Stimulated activated CD8-positive, alpha-beta memory T cell treated with anti-CD3 and anti-CD28 coated beads, Interleukin-7, amount 100 ng/mL, for 1 hour (primary cell): ENCODE data around the gene SART3.
"Not testable (repeated sequence)": the region's sequence is repeated elsewhere in the genome, so short reads cannot be mapped to it uniquely, and the experiment has no call there.

ENCODE experiments used
- DNase-seq, 2 donors: peaks; one replicate each; pipeline ENCODE4 v3.0.0-alpha.2; 2020; ENCODE audit warnings: low read depth in 2 of 2

Gene SART3

DNA sequence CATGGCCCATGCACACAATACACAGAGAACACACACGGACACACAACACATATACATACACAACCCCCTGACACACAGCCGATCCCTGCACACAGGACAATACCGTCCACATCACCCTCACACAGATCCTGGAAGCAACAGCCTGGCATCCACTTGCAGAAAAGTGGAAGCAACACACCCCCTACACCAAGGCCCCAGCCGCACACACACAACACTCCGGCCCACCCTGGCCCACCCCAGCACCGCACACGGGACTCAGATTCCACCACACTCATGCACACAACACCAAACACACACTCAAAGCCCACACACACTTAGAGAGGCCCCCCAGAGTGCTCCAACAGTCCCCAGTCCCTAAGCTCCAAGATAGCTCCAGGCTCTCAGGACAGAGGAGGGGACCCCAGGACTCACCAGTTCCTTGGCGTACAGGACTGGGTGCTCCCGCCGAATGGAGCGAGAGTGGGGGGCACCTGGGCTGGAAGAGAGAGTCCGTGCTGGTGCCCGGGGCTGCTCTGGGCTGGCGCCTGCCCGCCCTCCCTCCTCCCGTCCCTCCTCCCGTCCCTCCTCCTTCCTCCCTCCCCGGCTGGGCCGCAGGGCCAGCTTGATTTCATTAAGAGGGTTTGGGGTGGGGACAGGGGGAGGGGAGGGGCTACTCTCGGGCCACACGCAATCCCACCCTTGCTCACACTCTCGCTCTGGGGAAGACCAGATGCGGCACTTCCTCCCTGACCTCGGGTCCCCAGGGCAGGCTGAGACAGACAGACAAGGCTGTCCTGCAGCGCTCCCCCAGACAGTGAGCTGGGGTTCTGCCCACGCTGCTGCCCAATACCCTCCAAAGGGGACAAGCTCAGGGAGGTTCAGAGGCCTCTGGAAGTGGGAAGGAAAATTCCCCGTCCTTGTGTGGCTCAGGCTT is 36.8 kb upstream of the SART3 start, which contains the start of gene TMEM119:
TMEM119 (minus strand) TSS at position 526 of the 913 bp plus-strand sequence. CDS start 5,701 bp downstream, outside the sequence.
- DNase-seq, result no peak

DNA sequence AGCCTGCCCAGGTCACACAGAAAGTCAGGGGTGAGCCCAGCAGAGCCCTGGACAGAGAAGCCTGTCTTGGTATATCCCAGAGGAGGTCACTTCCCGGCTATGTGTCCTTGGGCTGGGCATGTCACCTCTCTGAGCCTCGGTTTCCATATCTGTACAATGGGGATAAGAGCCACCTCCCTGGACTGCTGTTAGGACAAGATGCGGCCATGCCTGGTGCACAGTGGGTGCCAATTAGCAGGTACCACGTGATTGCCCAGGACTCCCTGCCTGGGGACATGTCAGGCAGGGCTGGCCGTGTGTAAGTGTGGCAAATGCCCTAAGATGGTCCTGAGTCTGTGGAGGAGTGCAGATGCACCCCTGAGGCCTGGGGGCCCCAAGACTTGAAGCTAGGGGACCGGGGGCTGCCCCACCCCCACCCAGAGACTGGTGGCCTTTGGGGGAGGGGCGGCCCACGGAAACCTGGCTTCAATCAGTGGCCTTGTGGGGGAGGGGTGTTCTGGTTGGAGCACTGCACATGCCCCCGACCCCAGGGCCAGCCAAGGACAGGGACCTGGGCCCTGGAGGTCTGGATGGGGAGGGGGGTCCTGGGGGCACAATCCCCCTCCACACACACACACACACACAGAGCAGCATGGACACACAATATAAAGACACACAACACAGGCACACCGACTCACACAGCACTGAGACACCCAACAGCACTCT is 36.0 kb upstream of the SART3 start:
- no peak for DNase-seq

DNA sequence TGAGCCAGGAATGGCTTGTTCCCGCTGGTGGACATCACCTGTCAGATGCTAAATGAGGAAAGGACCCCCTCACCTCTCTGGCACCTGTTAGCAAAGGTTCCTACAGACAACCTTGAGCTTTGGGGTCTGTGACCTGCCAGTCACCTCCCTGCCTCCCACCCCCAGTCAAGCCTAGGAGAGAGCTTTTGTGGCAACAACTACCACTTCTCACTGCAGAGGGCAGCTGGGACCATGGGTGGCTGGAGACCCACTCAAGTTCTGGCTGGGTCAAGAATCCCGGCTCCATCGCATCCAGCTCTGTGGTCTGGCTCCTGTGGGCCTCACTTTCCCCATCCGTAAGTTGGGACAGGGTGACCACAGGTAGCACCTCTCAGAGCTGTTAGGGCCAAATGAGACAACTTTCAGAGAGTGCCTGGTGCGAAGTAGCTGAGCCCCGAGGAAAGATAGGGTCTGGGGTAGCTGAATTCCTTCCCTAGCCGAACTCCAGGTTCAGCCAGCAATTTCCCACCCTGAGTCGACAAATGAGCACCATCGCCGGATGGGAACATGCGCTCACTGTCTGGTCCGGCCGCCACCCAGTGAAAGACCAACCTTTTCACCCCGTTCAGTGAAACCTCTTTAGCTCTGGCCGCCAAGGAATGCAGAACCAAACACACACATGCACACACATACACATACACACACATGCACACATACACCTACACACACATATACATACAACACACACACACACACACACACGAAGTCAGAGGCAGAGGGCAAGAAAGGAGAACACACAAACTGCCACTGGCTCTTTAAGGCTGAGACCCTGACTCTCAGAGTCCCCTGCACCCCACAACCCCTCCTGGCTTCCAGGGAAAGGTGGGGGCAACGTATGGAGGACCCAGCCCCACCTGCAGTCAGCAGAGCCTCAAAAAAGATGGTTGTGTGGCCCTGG is 35.0 kb upstream of the SART3 start:
- no peak for DNase-seq

DNA sequence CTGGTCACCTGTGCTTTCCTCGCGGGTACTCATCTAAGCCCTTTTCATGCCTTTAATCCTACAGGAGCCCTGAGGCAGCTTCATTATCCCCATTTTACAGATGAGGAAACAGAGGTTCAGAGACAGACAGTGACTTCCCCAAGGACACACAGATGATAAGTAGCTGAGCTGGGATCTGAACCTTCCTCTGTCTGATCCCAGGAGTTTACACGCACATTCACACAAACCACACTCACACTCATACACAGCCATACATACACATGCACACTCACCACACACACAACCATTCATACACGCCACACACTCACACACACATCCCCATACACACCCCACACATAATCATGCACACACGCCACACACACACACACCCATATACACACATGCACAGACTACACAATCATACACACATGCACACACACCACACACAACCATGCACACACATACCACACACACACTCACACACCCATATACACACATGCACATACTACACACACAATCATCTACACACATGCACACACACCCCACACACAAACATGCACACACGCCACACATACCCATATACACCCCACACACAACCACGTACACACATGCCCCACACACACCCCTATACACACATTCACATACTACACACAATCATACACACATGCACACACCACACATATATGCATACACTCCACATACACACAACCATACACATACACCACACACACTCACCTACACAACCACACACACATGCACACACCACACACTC is 34.2 kb upstream of the SART3 start:
- no peak for DNase-seq

DNA sequence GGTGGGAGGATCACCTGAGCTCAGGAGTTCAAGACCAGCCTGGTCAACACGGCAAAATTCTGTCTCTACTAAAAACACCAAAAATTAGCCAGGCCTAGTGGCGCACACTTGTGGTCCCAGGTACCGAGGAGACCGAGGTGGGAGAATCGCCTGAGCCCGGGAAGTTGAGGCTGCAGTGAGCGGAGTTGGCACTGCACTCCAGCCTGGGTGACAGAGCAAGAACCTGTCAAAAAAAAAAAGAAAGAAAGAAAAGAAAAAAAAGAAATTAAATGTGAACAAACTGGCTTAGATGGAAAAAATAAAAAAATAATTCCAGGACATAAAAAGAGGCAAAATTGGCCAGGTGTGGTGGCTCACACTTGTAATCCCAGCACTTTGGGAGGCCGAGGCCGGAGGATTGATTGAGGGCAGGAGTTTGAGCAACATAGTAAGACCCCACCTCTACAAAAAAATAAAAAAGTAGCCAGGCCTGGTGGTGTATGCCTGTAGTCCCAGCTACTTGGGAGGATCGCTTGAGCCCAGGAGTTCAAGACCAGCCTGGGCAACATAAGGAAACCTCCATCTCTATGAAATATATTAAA is 33.4 kb upstream of the SART3 start:
- no peak for DNase-seq

DNA sequence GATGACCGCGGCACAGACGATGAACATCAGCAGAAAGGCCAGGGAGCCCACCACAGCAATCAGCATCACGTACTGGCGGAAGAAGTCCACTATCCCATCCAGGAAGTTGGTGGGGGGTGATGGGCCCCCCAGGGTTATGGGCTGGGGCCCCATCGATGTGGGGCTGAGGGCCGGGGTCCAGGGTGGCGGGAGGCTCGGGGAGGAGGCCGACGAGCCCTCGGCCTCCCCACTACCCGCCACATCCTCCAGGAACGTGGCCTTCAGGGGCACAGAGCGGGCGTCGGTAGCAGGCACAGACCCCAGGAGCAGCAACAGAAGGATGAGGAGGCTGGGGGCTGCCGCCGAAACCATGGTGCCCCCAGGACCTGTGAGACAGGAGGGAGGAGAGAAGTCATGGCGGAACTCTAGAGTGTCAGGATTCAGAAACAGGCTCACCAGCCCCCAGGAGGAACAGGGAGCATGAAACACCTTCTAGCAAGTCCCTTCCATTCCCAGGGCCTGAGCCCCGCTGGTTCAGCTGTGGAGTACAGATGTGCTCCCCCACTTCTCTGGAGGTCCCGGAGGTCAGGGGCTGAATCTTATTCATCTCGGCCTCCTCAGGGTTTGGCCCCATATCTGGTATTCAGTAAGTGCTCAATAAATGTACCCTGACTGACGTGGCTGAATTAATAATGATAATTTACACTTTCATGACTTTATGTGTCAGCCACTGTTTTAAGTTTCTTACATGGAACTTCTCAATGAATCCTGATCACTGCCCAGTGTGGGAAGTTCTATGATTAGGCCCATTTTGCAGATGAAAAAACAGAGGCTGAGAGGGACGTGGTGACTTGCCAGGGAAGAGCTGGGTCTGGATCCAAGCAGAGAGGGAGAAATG is 31.3 kb upstream of the SART3 start:
- DNase-seq, result no peak

DNA sequence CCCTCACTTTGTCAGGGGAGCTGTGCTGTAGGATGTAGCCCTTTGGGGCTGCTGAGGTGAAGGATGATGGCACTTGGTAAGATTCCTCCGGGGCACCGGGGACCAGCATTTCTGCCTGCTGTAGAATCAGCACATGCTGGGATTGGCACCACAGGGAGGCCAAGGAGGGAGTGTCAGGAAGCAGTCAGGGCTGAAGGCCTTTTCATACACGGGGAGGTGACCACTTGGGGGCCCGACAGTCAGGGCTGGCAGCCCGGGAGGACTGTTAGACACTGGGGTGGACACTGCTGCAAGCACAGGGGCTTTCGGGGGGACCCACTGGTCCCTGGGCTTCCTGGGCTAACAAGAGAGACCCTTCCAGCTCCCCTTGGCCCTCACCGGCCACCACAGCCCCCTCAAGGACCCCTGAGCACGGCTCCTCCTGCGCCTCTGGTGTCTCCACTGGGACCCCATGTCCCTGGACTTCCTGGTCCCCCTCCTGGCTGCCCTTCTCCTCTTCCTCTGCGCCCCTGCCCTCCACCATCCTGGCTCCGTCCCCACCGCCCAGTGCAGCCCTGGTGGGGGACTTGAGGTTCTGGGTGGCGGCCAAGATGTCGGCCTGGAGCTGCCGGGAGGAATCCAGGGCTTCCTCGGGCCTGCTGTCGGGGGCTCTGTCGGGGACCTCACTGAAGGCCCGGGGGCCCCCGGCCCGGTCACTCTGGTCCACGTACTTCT is 30.5 kb upstream of the SART3 start:
- DNase-seq, result no peak

DNA sequence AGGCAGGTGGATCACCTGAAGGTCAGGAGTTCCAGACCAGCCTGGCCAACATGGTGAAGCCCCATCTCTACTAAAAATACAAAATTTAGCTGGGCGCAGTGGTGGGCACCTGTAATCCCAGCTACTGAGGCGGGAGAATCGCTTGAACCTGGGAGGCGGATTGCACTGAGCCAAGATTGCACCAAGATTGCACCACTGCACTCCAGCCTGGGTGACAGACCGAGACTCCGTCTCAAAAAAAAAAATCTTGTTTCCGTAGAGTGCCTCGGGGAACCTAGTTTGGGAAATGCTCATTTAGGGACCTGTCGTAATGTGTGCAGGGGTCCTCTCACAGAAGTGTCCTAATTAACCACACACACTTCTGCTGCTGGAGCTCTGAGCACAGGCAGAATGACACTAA is 29.5 kb upstream of the SART3 start:
- DNase-seq, result not testable (repeated sequence)

DNA sequence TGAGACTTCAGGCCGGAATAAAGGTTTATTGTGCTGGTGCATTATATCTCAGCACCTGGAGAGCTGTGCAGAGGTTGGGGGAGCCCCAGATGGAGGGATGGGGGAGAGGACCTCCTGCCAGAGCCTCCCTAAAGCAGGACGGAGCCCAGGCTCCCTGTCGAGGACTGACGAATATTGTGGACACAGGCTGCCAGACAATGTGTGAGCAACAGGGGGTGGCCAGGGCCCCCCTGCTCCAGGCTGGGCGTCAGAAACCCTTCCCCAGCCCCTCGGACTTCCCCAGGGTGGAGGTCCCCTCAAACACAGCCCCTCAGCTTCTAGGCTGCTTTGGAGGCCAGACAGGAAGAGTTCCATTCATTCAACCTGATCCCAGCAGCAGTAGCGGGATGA is 28.9 kb upstream of the SART3 start:
- DNase-seq, result no peak

DNA sequence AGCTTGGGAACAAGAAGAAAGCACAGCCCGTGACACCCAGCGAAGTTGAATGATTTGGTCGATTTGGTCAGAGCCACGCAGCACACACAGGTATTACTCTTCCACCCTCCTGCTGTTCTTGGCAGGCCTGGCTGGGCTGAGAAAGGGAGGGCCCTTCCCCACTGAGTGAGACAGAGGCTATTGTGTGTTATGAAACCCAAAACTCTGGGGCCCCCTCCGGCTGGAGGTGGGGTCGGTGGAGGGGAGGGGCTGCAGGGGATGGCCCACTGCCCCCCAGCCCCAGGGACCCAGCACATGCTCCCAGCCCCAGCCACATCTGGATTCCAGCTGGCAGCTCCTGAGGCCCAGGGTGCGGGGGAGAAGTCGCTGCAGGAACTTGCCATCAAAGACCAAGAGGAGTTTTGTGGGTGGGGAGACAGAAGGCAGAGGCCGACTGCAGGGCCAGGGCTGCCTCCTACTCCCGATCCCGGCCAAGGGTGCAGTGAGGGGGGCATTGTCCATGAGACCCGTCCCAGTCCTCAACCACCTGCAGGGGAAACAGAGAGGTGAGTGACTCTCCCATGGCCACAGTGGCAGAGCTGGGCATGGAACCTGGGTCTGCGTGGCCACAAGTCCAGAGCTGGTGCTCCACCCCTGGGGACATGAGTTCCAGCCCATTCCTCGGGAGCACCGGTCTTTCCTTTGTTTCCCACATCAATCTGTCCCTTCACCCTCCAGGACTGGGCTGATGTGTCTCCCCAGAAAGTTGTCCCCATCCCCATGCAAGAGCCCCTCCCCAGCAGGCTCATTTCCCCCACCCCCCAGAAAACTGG is 28.3 kb upstream of the SART3 start:
- no peak for DNase-seq

DNA sequence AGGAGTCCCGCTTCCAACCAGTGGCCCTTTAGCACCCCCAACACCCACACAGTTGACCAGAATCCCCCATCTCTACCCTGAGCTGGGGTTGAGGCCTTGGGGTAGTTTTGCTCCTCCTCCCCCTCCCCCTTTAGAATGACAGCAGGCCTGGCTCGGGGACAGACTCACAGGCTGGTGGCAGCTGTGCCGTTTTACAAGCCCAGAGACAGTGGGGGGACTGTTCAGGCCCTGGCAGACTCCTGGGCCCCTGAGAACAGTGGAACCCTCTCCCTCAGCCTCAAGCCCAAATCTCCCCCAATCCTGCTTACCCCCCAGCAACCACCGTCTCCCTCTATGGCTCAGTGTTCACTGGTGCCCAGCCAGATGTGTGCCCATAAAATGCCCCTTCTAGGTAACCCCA is 26.9 kb upstream of the SART3 start:
- DNase-seq, result no peak

DNA sequence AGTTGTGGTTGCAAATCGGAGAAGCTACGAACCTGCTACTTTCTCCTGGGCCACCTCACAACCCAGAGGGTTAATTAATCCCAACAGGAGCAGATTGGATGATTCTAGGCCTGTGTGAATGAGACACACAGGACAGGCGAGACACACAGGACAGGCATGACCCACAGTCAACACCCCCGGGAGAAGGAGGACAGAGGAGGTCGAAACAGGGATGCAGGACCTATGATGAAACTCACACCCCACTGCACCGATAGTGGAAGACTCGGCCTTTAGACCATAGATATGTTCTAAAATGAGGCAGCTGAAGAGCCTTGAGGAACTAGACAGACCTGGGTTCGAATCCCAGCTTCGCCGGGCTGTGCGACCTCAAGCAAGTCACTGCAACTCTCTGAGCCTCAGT is 25.3 kb upstream of the SART3 start:
- DNase-seq, result no peak

DNA sequence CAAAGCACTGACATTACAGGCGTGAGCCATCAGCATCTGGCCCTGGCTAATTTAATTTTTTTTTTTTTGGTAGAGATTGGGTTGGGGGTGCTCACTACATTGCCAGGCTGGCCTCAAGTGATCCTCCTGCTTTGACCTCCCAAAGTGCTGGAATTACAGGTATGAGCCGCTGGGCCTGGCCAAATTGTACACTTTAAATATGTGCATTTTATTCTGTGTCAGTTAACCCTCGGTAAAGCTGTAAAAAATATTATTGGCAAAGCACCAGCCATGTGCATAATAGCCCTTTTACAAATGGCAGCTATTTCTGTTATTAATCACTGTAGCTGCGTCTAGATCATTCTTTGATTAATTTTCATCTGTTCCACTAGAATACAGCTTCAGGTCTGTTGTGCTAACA is 24.9 kb upstream of the SART3 start:
- no peak for DNase-seq

DNA sequence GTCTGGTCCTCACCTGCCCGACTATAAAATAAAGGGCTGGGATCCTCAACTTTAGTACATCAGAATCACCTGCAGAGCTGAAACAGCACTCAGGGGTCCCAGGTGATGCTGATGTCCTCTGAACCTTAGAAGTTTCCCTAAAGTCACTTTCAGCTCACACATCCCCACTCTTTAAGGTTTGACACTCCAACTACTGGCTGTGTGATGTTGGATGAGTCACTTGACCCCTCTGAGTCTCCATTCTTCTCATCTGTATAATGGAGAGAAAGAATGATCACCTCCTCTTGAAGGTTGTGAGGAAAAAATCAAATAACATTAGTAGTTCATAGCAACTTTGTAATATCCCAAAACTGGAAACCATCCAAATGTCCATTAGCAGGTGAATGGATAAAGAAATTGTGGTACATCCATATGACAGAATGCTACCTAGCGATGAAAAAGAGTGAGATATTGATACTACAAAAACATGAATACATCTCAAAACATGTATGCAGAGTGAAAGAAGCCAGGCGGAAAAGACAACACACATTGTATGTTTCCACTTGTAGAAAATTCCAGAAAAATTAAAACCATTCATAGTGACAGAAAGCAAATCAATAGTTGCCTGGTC is 23.6 kb upstream of the SART3 start:
- DNase-seq, result no peak

DNA sequence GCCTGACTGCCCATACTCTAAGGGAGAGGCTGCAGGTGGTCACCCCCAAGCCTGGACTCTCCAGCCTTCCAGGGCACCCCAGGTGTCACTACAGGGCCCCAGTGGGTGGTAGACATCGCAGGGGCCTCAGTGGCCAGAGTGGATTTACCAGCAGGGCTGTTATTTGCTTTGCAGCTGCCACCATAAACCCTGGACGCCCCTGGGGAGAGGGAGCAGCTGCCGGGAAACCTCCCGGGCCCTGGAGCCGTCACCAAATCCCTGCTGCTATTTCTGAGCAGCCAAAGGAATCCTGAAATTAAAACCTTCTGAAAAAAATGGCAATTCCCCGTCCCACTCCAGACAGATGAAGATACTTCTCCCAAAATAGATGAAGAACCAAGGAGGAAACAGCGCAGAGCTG is 23.0 kb upstream of the SART3 start:
- no peak for DNase-seq

DNA sequence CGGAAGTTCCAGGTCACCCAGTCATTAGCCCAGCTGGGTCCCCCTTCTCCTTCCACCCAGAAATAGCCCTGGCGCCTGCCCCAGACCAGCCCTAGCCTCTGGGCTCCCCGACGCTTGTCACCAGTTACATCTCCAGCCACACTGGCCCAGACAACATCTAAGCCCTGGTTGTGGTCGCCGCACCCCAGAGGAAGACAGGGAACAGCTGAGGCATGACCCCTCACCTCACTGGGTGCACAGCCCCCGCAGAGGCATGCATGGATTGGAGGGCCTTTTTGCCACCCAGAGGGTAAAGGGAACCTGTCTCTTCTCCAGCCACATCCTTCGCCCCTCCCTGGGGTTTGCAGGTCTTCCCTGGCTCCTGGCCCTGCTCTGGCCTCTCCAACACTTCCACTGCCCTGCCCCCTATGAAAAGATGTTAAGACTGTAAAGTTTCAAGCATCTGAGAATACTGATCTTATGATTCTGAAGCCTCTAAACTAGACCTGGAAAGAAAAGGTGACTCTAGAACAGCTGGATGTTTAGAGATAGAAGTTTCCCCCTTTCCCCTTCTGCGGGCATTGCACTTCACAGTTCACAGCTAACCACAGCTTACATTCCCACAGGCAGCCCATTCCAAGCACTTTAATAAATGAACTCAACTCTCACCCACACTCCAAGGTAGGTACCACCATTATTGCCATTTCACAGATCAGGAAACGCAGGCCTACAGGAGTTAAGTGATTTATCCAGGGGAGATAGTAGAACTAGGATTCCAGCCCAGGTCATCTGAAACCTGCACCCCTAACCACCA is 22.2 kb upstream of the SART3 start:
- no peak for DNase-seq

DNA sequence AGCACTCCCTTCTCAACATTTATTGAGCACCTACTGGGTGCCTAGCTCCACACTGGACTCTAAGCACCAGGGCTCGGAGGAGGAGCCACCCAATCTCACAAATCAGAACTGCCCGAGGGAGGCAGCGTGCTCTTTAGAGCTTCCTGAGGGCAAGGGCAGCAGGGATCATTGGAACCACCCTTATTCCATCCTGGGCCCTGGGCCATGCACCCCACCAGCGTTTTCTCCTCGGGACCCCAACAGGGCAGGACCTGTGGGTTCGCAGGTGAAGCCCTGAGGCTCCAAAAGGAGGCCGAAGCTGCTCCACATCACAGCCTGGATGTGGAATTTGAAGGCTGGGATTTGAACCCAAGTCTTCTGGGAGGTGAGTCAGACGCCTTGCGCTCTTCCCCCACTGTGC is 21.5 kb upstream of the SART3 start:
- DNase-seq, result no peak
